Activated CD4-positive, alpha-beta memory T cell treated with anti-CD3 and anti-CD28 coated beads for 36 hours (primary cell): ENCODE data around the gene DNAJC6. TPM values are rescaled to one million over a fixed set of nuclear protein-coding genes. Genes with fewer than 3 reads are reported as not detected.
"Not testable (repeated sequence)": the region's sequence is repeated elsewhere in the genome, so short reads cannot be mapped to it uniquely, and the experiment has no call there.

Source experiments
- CTCF ChIA-PET: fragments of 350-600 bp; sonication (Branson Sonifier 250); formaldehyde crosslinking; loops from one replicate; lab custom pipeline; 2021; ENCODE audit warnings: antibody characterized with exemption, inconsistent platforms; lab: Charles Lee
- POLR2A ChIA-PET: fragments of 350-600 bp; sonication (Branson Sonifier 250); formaldehyde crosslinking; loops from one replicate; lab custom pipeline; 2021; ENCODE audit warnings: antibody characterized with exemption; lab: Charles Lee
- DNase-seq: peaks from one replicate; pipeline ENCODE4 v3.0.0-alpha.2; 2020
- H3K27ac Mint-ChIP-seq: one replicate; pipeline ENCODE4 v1.8.0; 2021; ENCODE audit warnings: mixed read lengths
- H3K27me3 Mint-ChIP-seq: one replicate; pipeline ENCODE4 v1.8.0; 2021; ENCODE audit warnings: mixed read lengths
- H3K36me3 Mint-ChIP-seq: one replicate; pipeline ENCODE4 v1.8.0; 2021; ENCODE audit warnings: mixed read lengths
- H3K4me1 Mint-ChIP-seq: one replicate; pipeline ENCODE4 v1.8.0; 2021; ENCODE audit warnings: low read depth, mixed read lengths
- H3K4me3 Mint-ChIP-seq: one replicate; pipeline ENCODE4 v1.8.0; 2021; ENCODE audit warnings: mild to moderate bottlenecking, mixed read lengths
- H3K9me3 Mint-ChIP-seq: one replicate; pipeline ENCODE4 v1.8.0; 2021; ENCODE audit warnings: mixed read lengths
- intact Hi-C: fragments of 100-400 bp; cut with micrococcal nuclease; formaldehyde crosslinking; loops from one replicate; pipeline ENCODE4 v1.15.1; 2023
- total RNA-seq, 2 experiments: library from RNA; stranded (reverse); gene quantifications; one replicate each; pipeline ENCODE4 v1.2.3, GENCODE V29; 2021

Gene DNAJC6
- total RNA-seq, 2 experiments from 2014 or later, result 3.2 to 3.9 TPM

- no peak overlapping the region for H3K27ac Mint-ChIP-seq
- no peak for DNase-seq
- ChIA-PET CTCF (no interaction called here), POLR2A (no interaction called here)
- intact Hi-C loops, result no loop called here
- H3K4me3 Mint-ChIP-seq, result no peak overlapping the region
- H3K27me3 Mint-ChIP-seq, result no peaks in the 10 kb centered on the region
- H3K9me3 Mint-ChIP-seq, result no peaks in the 10 kb centered on the region
- H3K36me3 Mint-ChIP-seq, result no peaks in the 10 kb centered on the region
- no peaks in the 10 kb centered on the region for H3K4me1 Mint-ChIP-seq
Measured at GRCh38 chr1:65368403-65368802, 59.1 kb downstream of the DNAJC6 start.

- no peaks in the 10 kb centered on the region for H3K4me1 Mint-ChIP-seq
- no peaks in the 10 kb centered on the region for H3K36me3 Mint-ChIP-seq
- H3K27me3 Mint-ChIP-seq, result no peaks in the 10 kb centered on the region
- no peak overlapping the region for H3K27ac Mint-ChIP-seq
- no peaks in the 10 kb centered on the region for H3K9me3 Mint-ChIP-seq
- ChIA-PET CTCF (no interaction called here), POLR2A (interaction anchor here (0.6 kb wide), 1 partner anchor 32 kb away, joined by 3 read pairs; no protein-coding TSS in a partner anchor)
- no peak overlapping the region for H3K4me3 Mint-ChIP-seq
- DNase-seq, result no peak
- intact Hi-C loops, result no loop called here
Measured at GRCh38 chr1:65371544-65371943, 62.2 kb downstream of the DNAJC6 start.

- no peaks in the 10 kb centered on the region for H3K9me3 Mint-ChIP-seq
- intact Hi-C loops, result no loop called here
- no peaks in the 10 kb centered on the region for H3K4me1 Mint-ChIP-seq
- POLR2A ChIA-PET, result no interaction called here
- no peak overlapping the region for H3K4me3 Mint-ChIP-seq
- H3K36me3 Mint-ChIP-seq, result no peaks in the 10 kb centered on the region
- H3K27me3 Mint-ChIP-seq, result no peaks in the 10 kb centered on the region
- no peak for DNase-seq
- CTCF ChIA-PET, result no interaction called here
- H3K27ac Mint-ChIP-seq, result no peak overlapping the region
Measured at GRCh38 chr1:65372557-65372956, 63.2 kb downstream of the DNAJC6 start.

DNA sequence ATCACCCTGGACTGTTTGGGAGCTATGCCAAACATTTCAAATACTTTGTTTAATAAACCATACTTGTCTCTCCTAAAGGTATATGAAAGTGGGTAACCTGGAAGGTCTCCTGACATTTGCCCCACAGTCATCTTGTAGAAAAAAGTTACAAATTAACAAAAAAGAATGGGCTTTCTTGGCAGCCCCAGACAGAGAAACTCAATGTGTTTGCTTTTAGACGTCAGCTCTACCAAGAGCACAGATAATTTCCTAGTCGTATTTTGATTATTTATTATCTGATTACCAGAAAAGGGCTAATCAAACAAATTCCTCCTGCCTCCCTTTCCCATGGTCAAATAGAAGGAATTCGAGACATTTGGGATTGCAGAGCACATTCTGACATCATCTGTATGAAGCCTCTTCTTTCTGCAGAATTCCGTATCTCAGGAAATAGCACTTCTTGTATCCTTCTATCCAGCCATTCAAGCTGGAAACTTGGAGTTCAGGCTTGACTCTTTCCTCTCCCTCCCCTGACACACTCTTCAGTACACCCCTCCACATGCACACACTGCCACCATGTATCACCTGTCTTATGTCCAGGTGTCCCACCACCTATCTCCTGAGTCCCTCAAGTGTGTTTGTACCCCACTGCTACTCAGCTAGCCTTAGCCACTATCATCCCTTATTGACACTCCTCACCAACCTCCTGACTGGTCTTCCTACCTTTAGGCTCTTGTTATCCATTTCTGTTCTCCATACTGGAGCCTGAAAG is 68.3 kb downstream of the DNAJC6 start:
- H3K4me1 Mint-ChIP-seq, result no peaks in the 10 kb centered on the region
- peaks cover 2% of the 10 kb centered on the region for H3K36me3 Mint-ChIP-seq
- DNase-seq, result no peak
- intact Hi-C loops, result no loop called here
- H3K27me3 Mint-ChIP-seq, result no peaks in the 10 kb centered on the region
- CTCF ChIA-PET, result no interaction called here
- no peaks in the 10 kb centered on the region for H3K9me3 Mint-ChIP-seq
- POLR2A ChIA-PET, result no interaction called here
- no peak overlapping the region for H3K27ac Mint-ChIP-seq
- no peak overlapping the region for H3K4me3 Mint-ChIP-seq

DNA sequence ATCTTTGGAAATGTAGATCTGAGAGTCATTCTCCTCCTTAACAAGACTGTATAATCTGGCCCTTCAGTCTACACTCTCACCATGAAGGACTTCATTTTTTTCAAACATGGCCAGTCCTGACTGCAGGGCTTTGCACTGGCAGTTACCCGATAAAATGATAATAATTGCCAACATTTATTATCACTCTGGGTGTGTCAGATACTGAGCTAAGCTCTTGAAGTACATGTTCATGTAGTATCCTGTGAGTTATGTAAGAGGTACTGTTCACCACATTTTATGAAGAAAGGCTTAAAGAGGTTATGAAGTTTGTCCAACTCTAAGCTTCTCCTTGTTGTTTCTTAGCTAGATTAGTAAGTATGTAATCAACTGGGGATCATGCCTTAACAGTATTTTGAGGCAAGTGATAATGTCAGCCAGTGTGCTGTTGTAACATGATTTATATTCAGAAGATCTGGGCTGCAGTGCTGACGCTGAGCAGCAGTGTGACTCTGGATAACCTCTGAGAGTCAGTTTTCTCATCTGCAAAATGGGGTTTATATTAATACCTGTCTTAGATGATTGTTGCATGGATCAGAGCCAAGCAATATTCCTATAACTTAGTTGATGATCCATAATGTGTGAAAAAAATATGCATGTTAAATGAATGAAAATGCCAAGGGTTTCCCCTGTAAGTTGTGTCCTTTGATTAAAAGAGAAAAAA is 69.1 kb downstream of the DNAJC6 start:
- intact Hi-C loops, result no loop called here
- no peak for DNase-seq
- Mint-ChIP-seq H3K27me3 (no peaks in the 10 kb centered on the region), H3K4me1 (no peaks in the 10 kb centered on the region), H3K9me3 (no peaks in the 10 kb centered on the region), H3K4me3 (no peak overlapping the region), H3K27ac (no peak overlapping the region), H3K36me3 (peaks cover 2% of the 10 kb centered on the region)
- CTCF ChIA-PET, result no interaction called here
- POLR2A ChIA-PET, result no interaction called here

DNA sequence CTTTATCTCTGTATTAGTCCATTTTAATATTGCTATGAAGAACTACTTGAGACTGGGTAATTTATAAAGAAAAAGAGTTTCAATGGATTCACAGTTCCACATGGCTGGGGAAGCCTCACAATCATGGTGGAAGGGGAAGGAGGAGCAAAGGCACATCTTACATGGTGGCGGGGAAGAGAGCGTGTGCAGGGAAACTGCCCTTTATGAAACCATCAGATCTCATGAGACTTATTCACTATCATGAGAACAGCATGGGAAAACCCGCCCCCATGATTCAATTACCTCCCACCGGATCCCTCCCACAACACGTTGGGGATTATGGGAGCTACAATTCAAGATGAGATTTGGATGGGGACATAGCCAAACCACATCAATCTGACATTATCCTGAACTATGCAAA is 75.1 kb downstream of the DNAJC6 start:
- H3K27me3 Mint-ChIP-seq, H3K4me1 Mint-ChIP-seq, H3K4me3 Mint-ChIP-seq, H3K27ac Mint-ChIP-seq, intact Hi-C loops, H3K36me3 Mint-ChIP-seq, DNase-seq, POLR2A ChIA-PET, CTCF ChIA-PET, H3K9me3 Mint-ChIP-seq: not testable (repeated sequence)

DNA sequence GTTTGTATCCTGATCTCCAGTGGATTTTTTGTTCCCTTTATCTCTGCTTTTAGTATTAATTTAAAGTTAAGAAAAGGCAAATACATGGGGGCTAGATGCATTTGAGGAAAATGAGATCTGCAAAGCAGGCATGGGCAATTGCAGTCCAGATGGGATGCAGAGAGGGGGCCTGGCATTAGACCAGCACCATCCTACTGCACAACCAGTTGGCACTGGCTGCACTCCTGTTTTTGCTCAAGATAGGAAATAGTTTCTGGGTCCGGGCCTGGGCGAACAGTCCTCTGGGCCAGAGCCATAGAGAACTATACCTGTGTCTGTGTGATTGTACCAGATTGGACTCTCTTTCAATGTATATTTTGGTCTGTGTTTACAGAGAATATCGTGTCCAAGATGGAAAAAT is 77.1 kb downstream of the DNAJC6 start:
- intact Hi-C loops, result no loop called here
- ChIA-PET CTCF (no interaction called here), POLR2A (no interaction called here)
- no peak for DNase-seq
- H3K27me3 Mint-ChIP-seq, result no peaks in the 10 kb centered on the region
- H3K4me1 Mint-ChIP-seq, result peaks cover 11% of the 10 kb centered on the region
- H3K9me3 Mint-ChIP-seq, result no peaks in the 10 kb centered on the region
- H3K4me3 Mint-ChIP-seq, result no peak overlapping the region
- peaks cover 3% of the 10 kb centered on the region for H3K36me3 Mint-ChIP-seq
- no peak overlapping the region for H3K27ac Mint-ChIP-seq

DNA sequence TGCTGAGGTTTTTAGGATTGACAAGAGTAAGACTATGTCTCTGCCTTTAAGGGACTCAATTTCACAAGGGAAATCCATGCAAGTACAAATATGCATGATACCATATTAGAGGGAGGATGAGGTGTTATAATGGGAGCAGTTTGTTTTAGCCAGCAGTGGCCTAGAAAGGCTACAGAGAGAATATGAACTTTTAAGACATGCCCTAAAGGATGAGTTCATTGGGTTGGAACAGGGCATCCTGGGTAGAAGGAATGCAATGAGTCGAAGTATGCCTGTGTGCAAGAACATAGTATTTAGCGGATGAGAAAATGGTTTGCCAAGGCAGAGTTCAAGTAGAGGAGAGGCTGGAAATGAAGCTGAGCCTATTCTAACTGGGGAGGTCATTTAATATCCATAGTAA is 78.5 kb downstream of the DNAJC6 start:
- CTCF ChIA-PET, result no interaction called here

DNA sequence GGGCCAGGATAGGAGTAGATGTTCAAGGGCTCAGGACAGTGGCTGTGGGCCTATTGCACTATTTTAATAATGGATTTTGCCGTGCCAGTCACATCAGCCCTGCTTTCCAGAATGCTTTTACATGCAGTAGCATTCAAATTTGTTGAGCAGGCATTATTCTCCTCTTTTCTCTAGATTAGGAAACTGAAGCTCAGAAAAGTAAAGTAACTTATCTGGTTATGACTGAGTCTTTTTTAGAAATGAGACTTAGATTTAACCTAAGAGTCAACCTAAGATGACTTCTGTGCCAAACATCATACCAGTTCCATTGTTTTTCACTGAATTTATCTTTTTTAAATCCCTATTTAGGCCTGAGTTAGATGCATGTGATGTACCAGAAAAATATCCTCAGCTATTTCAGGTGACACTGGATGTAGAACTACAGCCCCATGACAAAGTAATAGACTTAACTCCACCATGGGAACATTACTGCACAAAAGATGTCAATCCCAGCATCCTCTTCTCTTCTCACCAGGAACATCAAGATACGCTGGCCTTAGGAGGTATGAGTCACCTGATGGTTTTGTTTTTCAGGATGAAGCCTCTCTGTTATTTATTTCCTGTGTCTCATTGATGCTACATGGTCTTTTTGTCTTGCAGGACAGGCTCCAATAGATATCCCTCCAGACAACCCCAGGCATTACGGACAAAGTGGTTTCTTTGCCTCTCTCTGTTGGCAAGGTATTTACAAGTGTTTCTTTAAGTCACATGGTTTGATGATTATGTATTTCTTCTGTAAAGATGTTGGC is 79.8 kb downstream of the DNAJC6 start:
- no peaks in the 10 kb centered on the region for H3K27me3 Mint-ChIP-seq
- no peak overlapping the region for H3K4me3 Mint-ChIP-seq
- ChIA-PET POLR2A (interaction anchor here (1.0 kb wide), 1 partner anchor 31 kb away, joined by 3 read pairs; the partner anchor contains the start of genes LEPR and LEPROT), CTCF (no interaction called here)
- no peak for DNase-seq
- intact Hi-C loops, result no loop called here
- peaks cover 24% of the 10 kb centered on the region for H3K4me1 Mint-ChIP-seq
- peak overlapping the region; percentile 21 for H3K27ac Mint-ChIP-seq
- no peaks in the 10 kb centered on the region for H3K9me3 Mint-ChIP-seq
- H3K36me3 Mint-ChIP-seq, result peaks cover 3% of the 10 kb centered on the region

More for the DNA sequence above, 78.5 kb downstream of the DNAJC6 start:
- H3K4me3 Mint-ChIP-seq, result no peak overlapping the region
- H3K4me1 Mint-ChIP-seq, result peaks cover 14% of the 10 kb centered on the region
- no peaks in the 10 kb centered on the region for H3K9me3 Mint-ChIP-seq
- no peaks in the 10 kb centered on the region for H3K27me3 Mint-ChIP-seq
- H3K27ac Mint-ChIP-seq, result no peak overlapping the region
- intact Hi-C loops, result no loop called here
- POLR2A ChIA-PET, result no interaction called here
- no peak for DNase-seq
- H3K36me3 Mint-ChIP-seq, result peaks cover 3% of the 10 kb centered on the region

DNA sequence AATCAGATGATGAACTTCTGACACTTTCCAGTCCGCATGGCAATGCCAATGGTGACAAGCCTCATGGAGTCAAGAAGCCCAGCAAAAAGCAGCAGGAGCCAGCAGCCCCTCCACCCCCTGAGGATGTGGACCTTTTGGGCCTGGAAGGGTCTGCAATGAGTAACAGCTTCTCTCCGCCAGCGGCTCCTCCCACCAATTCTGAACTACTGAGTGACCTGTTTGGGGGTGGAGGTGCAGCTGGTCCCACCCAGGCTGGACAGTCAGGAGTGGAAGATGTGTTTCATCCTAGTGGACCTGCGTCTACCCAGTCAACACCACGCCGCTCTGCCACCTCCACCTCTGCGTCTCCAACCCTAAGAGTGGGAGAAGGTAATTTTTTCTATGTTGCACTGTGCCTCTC is 83.2 kb downstream of the DNAJC6 start:
- peak overlapping the region; percentile 25 for H3K27ac Mint-ChIP-seq
- H3K9me3 Mint-ChIP-seq, result no peaks in the 10 kb centered on the region
- H3K4me1 Mint-ChIP-seq, result peaks cover 49% of the 10 kb centered on the region
- no peaks in the 10 kb centered on the region for H3K36me3 Mint-ChIP-seq
- H3K4me3 Mint-ChIP-seq, result no peak overlapping the region
- intact Hi-C loops, result loop anchor here (5.0 to 10.0 kb wide), 6 partner anchors 180 to 942 kb away; partner anchors contain the start of gene AK4
- ChIA-PET CTCF (interaction anchor here (1.8 kb wide), 1 partner anchor 39 kb away, joined by 4 read pairs; no protein-coding TSS in a partner anchor), POLR2A (no interaction called here)
- DNase-seq, result no peak
- no peaks in the 10 kb centered on the region for H3K27me3 Mint-ChIP-seq

DNA sequence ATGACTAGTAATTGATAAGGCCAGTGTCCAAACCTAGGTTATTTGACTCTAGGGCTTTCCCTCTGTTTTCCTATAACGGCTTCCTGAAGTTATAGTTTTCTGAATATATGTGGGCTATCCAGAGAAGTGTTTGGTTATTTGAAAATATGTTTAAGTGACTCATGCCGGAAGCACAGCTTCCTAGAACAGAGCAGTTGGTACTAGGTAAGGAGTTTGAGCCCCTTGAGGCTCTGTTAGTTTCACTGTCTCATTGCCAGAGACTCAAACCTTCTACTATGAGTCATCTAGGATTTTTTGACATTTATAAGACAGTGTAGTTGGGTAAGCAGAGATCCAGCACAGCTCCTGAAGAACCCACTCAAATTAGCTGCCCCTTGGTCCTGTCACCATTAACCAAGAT is 84.0 kb downstream of the DNAJC6 start:
- CTCF ChIA-PET, result interaction anchor here (0.7 to 2.1 kb wide), 4 partner anchors 26 to 295 kb away, joined by 3 to 13 read pairs (median 4); partner anchors contain the start of genes LEPR and LEPROT
- intact Hi-C loops, result loop anchor here (1.0 to 10.0 kb wide), 12 partner anchors 27 to 941 kb away; partner anchors contain the start of genes AK4, LEPR and LEPROT
- POLR2A ChIA-PET, result interaction anchor here (1.5 to 2.3 kb wide), 2 partner anchors 27 to 30 kb away, joined by 10 to 18 read pairs; partner anchors contain the start of genes LEPR and LEPROT

More for the DNA sequence above, 84.0 kb downstream of the DNAJC6 start:
- no peaks in the 10 kb centered on the region for H3K27me3 Mint-ChIP-seq
- H3K4me3 Mint-ChIP-seq, result no peak overlapping the region
- no peaks in the 10 kb centered on the region for H3K36me3 Mint-ChIP-seq
- no peaks in the 10 kb centered on the region for H3K9me3 Mint-ChIP-seq
- H3K4me1 Mint-ChIP-seq, result peaks cover 57% of the 10 kb centered on the region
- peak overlapping the region; percentile 69 for H3K27ac Mint-ChIP-seq
- peak; percentile 57 for DNase-seq
